ENCODE data around the gene MAP3K19.
"Not testable (repeated sequence)": the region's sequence is repeated elsewhere in the genome, so short reads cannot be mapped to it uniquely, and the experiment has no call there.

MAP3K19 gene

DNA sequence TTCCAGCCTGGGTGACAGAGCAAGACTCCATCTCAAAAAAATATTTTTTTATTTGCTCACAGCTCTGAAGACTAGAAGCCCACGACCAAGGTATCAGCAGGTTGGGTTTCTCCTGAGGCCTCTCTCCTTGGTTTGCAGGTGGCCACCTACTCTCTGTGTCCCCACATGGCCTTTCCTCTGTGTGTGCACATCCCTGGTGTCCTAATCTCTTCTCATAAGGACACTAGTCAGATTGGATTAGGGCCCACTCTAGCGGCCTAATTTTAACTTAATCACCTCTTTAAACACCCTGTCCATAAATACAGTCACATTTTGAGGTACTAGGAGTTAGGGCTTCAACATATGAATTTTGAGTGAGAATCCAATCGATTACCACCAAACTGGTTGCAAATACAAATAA is 2.9 kb upstream of the MAP3K19 start:
- no peaks in the 10 kb centered on the region for H3K9me3 ChIP-seq (ENCODE audit: control insufficient read depth, insufficient read depth, low read length)
- H3K9ac ChIP-seq (ENCODE audit: low read depth, low read length), result no peak overlapping the region

GRCh38 chr2:135048122-135048521 is 875 bp upstream of the MAP3K19 start:
- Histone ChIP-seq H3K4me1 (ENCODE audit: control insufficient read depth, insufficient read depth, low read length) (peaks cover 5% of the 10 kb centered on the region), H3K36me3 (ENCODE audit: control insufficient read depth, insufficient read depth, low read length) (no peaks in the 10 kb centered on the region), H3K9ac (ENCODE audit: low read depth, low read length) (no peak overlapping the region), H3K27me3 (ENCODE audit: control insufficient read depth, insufficient read depth, low read length) (no peaks in the 10 kb centered on the region), H3K4me3 (ENCODE audit: low read depth, low read length) (no peak overlapping the region), H3K9me3 (ENCODE audit: control insufficient read depth, insufficient read depth, low read length) (no peaks in the 10 kb centered on the region)

More for the DNA sequence above, 2.9 kb upstream of the MAP3K19 start:
- Histone ChIP-seq H3K4me3 (ENCODE audit: low read depth, low read length) (no peak overlapping the region), H3K27me3 (ENCODE audit: control insufficient read depth, insufficient read depth, low read length) (no peaks in the 10 kb centered on the region), H3K36me3 (ENCODE audit: control insufficient read depth, insufficient read depth, low read length) (no peaks in the 10 kb centered on the region), H3K4me1 (ENCODE audit: control insufficient read depth, insufficient read depth, low read length) (peaks cover 5% of the 10 kb centered on the region)

GRCh38 chr2:135043345-135043744 is 3.9 kb downstream of the MAP3K19 start:
- peaks cover 2% of the 10 kb centered on the region for H3K4me1 ChIP-seq (ENCODE audit: control insufficient read depth, insufficient read depth, low read length)
- H3K9me3 ChIP-seq (ENCODE audit: control insufficient read depth, insufficient read depth, low read length), result no peaks in the 10 kb centered on the region
- H3K9ac ChIP-seq (ENCODE audit: low read depth, low read length), result no peak overlapping the region
- H3K4me3 ChIP-seq (ENCODE audit: low read depth, low read length), result no peak overlapping the region
- no peaks in the 10 kb centered on the region for H3K27me3 ChIP-seq (ENCODE audit: control insufficient read depth, insufficient read depth, low read length)
- H3K36me3 ChIP-seq (ENCODE audit: control insufficient read depth, insufficient read depth, low read length), result no peaks in the 10 kb centered on the region

- Histone ChIP-seq H3K4me1 (ENCODE audit: control insufficient read depth, insufficient read depth, low read length) (no peaks in the 10 kb centered on the region), H3K27me3 (ENCODE audit: control insufficient read depth, insufficient read depth, low read length) (no peaks in the 10 kb centered on the region), H3K9ac (ENCODE audit: low read depth, low read length) (no peak overlapping the region), H3K36me3 (ENCODE audit: control insufficient read depth, insufficient read depth, low read length) (no peaks in the 10 kb centered on the region), H3K4me3 (ENCODE audit: low read depth, low read length) (no peak overlapping the region), H3K9me3 (ENCODE audit: control insufficient read depth, insufficient read depth, low read length) (no peaks in the 10 kb centered on the region)
These were observed 9.4 kb downstream of the MAP3K19 start for GRCh38 chr2:135037831-135038230.

DNA sequence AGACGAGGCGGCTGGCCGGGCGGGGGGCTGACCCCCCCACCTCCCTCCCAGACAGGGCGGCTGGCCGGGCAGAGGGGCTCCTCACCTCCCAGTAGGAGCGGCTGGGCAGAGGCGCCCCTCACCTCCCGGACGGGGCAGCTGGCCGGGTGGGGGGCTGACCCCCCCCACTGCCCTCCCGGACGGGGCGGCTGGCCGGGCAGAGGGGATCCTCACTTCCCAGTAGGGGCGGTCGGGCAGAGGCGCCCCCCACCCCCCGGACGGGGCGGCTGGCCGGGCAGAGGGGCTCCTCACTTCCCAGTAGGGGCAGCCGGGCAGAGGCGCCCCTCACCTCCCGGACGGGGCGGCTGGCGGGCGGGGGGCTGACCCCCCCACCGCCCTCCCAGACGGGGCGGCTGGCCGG is 14.0 kb downstream of the MAP3K19 start:
- H3K36me3 ChIP-seq (ENCODE audit: control insufficient read depth, insufficient read depth, low read length); H3K9ac ChIP-seq (ENCODE audit: low read depth, low read length); H3K9me3 ChIP-seq (ENCODE audit: control insufficient read depth, insufficient read depth, low read length); H3K4me3 ChIP-seq (ENCODE audit: low read depth, low read length); H3K27me3 ChIP-seq (ENCODE audit: control insufficient read depth, insufficient read depth, low read length); H3K4me1 ChIP-seq (ENCODE audit: control insufficient read depth, insufficient read depth, low read length): not testable (repeated sequence)

DNA sequence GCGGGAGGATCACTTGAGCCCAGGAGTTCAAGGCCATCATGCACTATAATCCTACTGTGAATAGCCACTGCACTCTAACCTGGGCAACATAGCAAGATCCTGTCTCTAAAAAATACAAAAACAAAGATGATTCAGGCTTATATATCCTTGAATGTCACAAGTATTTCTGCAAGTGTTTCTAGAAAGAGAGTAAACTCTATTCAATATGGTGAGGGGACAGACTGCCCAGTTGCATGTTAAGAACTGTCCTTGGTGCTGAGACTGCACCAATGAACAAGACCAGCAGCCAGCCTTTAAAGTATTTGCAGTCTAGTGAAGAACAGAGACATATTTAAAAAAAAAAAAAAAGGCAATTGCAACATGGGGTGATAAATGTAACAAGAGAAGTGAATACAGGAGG is 16.4 kb downstream of the MAP3K19 start:
- H3K4me1 ChIP-seq (ENCODE audit: control insufficient read depth, insufficient read depth, low read length), result no peaks in the 10 kb centered on the region
- no peak overlapping the region for H3K4me3 ChIP-seq (ENCODE audit: low read depth, low read length)
- no peaks in the 10 kb centered on the region for H3K27me3 ChIP-seq (ENCODE audit: control insufficient read depth, insufficient read depth, low read length)
- H3K9ac ChIP-seq (ENCODE audit: low read depth, low read length), result no peak overlapping the region
- no peaks in the 10 kb centered on the region for H3K9me3 ChIP-seq (ENCODE audit: control insufficient read depth, insufficient read depth, low read length)
- H3K36me3 ChIP-seq (ENCODE audit: control insufficient read depth, insufficient read depth, low read length), result no peaks in the 10 kb centered on the region

GRCh38 chr2:135029481-135030134 is 17.6 kb downstream of the MAP3K19 start:
- H3K4me1 ChIP-seq (ENCODE audit: control insufficient read depth, insufficient read depth, low read length), result no peaks in the 10 kb centered on the region

DNA sequence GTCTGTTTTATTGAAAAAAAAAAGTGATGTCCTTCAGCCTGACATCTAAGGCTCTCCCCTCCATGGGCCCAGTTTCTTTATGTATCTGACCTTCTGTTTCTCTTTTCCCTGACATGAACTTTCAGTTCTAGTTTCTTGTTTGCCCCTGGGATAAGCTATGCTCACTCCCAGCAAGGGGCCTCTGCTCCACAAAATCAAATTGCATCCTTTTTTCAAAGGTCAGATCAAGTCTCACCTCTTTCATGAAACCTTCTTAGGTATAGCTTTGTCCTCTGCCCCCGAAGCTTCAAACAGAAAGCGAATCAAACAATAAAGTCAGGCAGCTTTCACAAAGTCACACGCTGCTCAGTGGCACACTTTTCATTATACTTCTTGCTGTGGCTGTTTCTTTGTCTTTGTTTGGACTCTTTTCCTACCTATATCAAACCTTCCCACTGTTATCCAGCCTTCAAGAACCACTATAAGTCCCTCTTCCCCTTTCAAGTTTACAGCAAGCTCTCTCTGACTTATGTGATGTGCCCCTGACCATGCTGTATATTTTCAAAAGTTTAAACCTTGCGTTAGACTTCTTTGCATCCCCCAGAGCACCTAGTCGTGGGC is 23.3 kb downstream of the MAP3K19 start:
- Histone ChIP-seq H3K4me1 (ENCODE audit: control insufficient read depth, insufficient read depth, low read length) (no peaks in the 10 kb centered on the region), H3K36me3 (ENCODE audit: control insufficient read depth, insufficient read depth, low read length) (no peaks in the 10 kb centered on the region), H3K9ac (ENCODE audit: low read depth, low read length) (no peak overlapping the region)

More at GRCh38 chr2:135029481-135030134, 17.6 kb downstream of the MAP3K19 start:
- no peaks in the 10 kb centered on the region for H3K27me3 ChIP-seq (ENCODE audit: control insufficient read depth, insufficient read depth, low read length)
- H3K36me3 ChIP-seq (ENCODE audit: control insufficient read depth, insufficient read depth, low read length), result no peaks in the 10 kb centered on the region
- no peaks in the 10 kb centered on the region for H3K9me3 ChIP-seq (ENCODE audit: control insufficient read depth, insufficient read depth, low read length)
- no peak overlapping the region for H3K4me3 ChIP-seq (ENCODE audit: low read depth, low read length)
- no peak overlapping the region for H3K9ac ChIP-seq (ENCODE audit: low read depth, low read length)

GRCh38 chr2:135022952-135023880 is 24.0 kb downstream of the MAP3K19 start:
- no peaks in the 10 kb centered on the region for H3K27me3 ChIP-seq (ENCODE audit: control insufficient read depth, insufficient read depth, low read length)
- H3K4me3 ChIP-seq (ENCODE audit: low read depth, low read length), result no peak overlapping the region
- H3K9me3 ChIP-seq (ENCODE audit: control insufficient read depth, insufficient read depth, low read length), result no peaks in the 10 kb centered on the region
- no peaks in the 10 kb centered on the region for H3K36me3 ChIP-seq (ENCODE audit: control insufficient read depth, insufficient read depth, low read length)
- no peak overlapping the region for H3K9ac ChIP-seq (ENCODE audit: low read depth, low read length)
- H3K4me1 ChIP-seq (ENCODE audit: control insufficient read depth, insufficient read depth, low read length), result no peaks in the 10 kb centered on the region

More for the DNA sequence above, 23.3 kb downstream of the MAP3K19 start:
- Histone ChIP-seq H3K4me3 (ENCODE audit: low read depth, low read length) (no peak overlapping the region), H3K27me3 (ENCODE audit: control insufficient read depth, insufficient read depth, low read length) (no peaks in the 10 kb centered on the region), H3K9me3 (ENCODE audit: control insufficient read depth, insufficient read depth, low read length) (no peaks in the 10 kb centered on the region)

- Histone ChIP-seq H3K9ac (ENCODE audit: low read depth, low read length) (no peak overlapping the region), H3K4me1 (ENCODE audit: control insufficient read depth, insufficient read depth, low read length) (no peaks in the 10 kb centered on the region), H3K9me3 (ENCODE audit: control insufficient read depth, insufficient read depth, low read length) (no peaks in the 10 kb centered on the region), H3K36me3 (ENCODE audit: control insufficient read depth, insufficient read depth, low read length) (no peaks in the 10 kb centered on the region), H3K4me3 (ENCODE audit: low read depth, low read length) (no peak overlapping the region), H3K27me3 (ENCODE audit: control insufficient read depth, insufficient read depth, low read length) (no peaks in the 10 kb centered on the region)
These were observed 25.6 kb downstream of the MAP3K19 start for GRCh38 chr2:135021618-135022017.

- H3K36me3 ChIP-seq (ENCODE audit: control insufficient read depth, insufficient read depth, low read length), result no peaks in the 10 kb centered on the region
- H3K9me3 ChIP-seq (ENCODE audit: control insufficient read depth, insufficient read depth, low read length), result no peaks in the 10 kb centered on the region
- H3K9ac ChIP-seq (ENCODE audit: low read depth, low read length), result no peak overlapping the region
- H3K27me3 ChIP-seq (ENCODE audit: control insufficient read depth, insufficient read depth, low read length), result no peaks in the 10 kb centered on the region
- no peak overlapping the region for H3K4me3 ChIP-seq (ENCODE audit: low read depth, low read length)
- H3K4me1 ChIP-seq (ENCODE audit: control insufficient read depth, insufficient read depth, low read length), result no peaks in the 10 kb centered on the region
These were observed 35.6 kb downstream of the MAP3K19 start for GRCh38 chr2:135011633-135012032.
